A673 (cell line): Measurements from ENCODE around the gene INPP4B. TPM values are rescaled to one million over a fixed set of nuclear protein-coding genes. Genes with fewer than 3 reads are reported as not detected.

ENCODE experiments used
- BruUV-seq: library from RNA; stranded (reverse); fragments of 400-500 nt; replicated peaks from 2 replicates; lab custom pipeline; 2021; lab: Mats Ljungman, UMichigan
- CTCF ChIA-PET: fragments of 300-600 bp; sonication (Branson Sonifier 250); formaldehyde crosslinking; loops from one replicate; lab custom pipeline; 2022; ENCODE audit warnings: antibody characterized with exemption; lab: Charles Lee
- POLR2A ChIA-PET: fragments of 300-600 bp; sonication (Branson Sonifier 250); formaldehyde crosslinking; loops from one replicate; lab custom pipeline; 2022; ENCODE audit warnings: antibody characterized with exemption; ENCODE audit not compliant: low non-redundant PET; lab: Charles Lee
- DNase-seq: peaks from one replicate; pipeline ENCODE4 v3.0.0-alpha.2; 2015; ENCODE audit warnings: low spot score
- H3K27ac ChIP-seq: fragments of 200-600 bp; sonication (generic); 2 replicates; pipeline ENCODE4 v1.5.1; 2016; ENCODE audit warnings: mixed run types, low read depth, mild to moderate bottlenecking, mixed read lengths, antibody characterized with exemption, low read length; ENCODE audit not compliant: poor library complexity, severe bottlenecking
- H3K27me3 ChIP-seq: fragments of 200-600 bp; sonication (generic); replicated peaks from 2 replicates; pipeline ENCODE4 v1.6.1; 2017; ENCODE audit warnings: mixed run types, low read depth, mild to moderate bottlenecking, mixed read lengths, antibody characterized with exemption, low read length; ENCODE audit not compliant: insufficient read depth, poor library complexity
- H3K36me3 ChIP-seq: fragments of 200-600 bp; sonication (generic); 2 replicates; pipeline ENCODE4 v1.6.1; 2016; ENCODE audit warnings: mixed run types, mild to moderate bottlenecking, mixed read lengths, antibody characterized with exemption, low read length; ENCODE audit not compliant: insufficient read depth, poor library complexity, severe bottlenecking
- H3K4me1 ChIP-seq: fragments of 200-600 bp; sonication (generic); 2 replicates; pipeline ENCODE4 v1.6.1; 2017; ENCODE audit warnings: mixed run types, mild to moderate bottlenecking, mixed read lengths, antibody characterized with exemption, low read length; ENCODE audit not compliant: insufficient read depth, poor library complexity, severe bottlenecking
- H3K4me3 ChIP-seq: fragments of 200-600 bp; sonication (generic); 2 replicates; pipeline ENCODE4 v1.5.1; 2016; ENCODE audit warnings: low read depth, mixed run types, mild to moderate bottlenecking, mixed read lengths, low read length; ENCODE audit not compliant: poor library complexity, severe bottlenecking
- H3K9me3 ChIP-seq: fragments of 200-600 bp; sonication (generic); 2 replicates; pipeline ENCODE4 v1.6.1; 2016; ENCODE audit warnings: mixed run types, low read depth, mild to moderate bottlenecking, mixed read lengths, antibody characterized with exemption, low read length; ENCODE audit not compliant: poor library complexity, severe bottlenecking
- CTCF ChIP-seq: fragments of 300-800, 200-600 bp; sonication (generic); conservative IDR thresholded peaks from 2 replicates; pipeline ENCODE4 v1.5.1; 2017; ENCODE audit warnings: low read depth, mild to moderate bottlenecking, antibody characterized with exemption, low read length, moderate library complexity, mixed read lengths
- EZH2 ChIP-seq: fragments of 200-600 bp; sonication (generic); IDR thresholded peaks from 2 replicates; pipeline ENCODE4 v1.6.1; 2017; ENCODE audit warnings: borderline replicate concordance, low read depth, mild to moderate bottlenecking, mixed read lengths, antibody characterized with exemption, low read length; ENCODE audit not compliant: poor library complexity, severe bottlenecking
- intact Hi-C: fragments of 100-400 bp; cut with micrococcal nuclease; formaldehyde crosslinking; loops from one replicate; pipeline ENCODE4 v1.10.0; 2022; ENCODE audit not compliant: unreplicated experiment
- total RNA-seq: library from RNA; stranded (reverse); gene quantifications from 2 replicates; pipeline ENCODE4 v1.2.3, GENCODE V29; 2021

INPP4B gene
- total RNA-seq, 1 experiment from 2014 or later = 13.1 TPM

GRCh38 chr4:142752202-142752786 is 93.8 kb downstream of the INPP4B start:
- Histone ChIP-seq H3K4me3 (no peak overlapping the region), H3K4me1 (no peaks in the 10 kb centered on the region), H3K9me3 (no peaks in the 10 kb centered on the region), H3K27ac (peak overlapping the region; percentile 12), H3K27me3 (no peaks in the 10 kb centered on the region), H3K36me3 (no peaks in the 10 kb centered on the region)
- TF ChIP-seq EZH2 = no peak
- no peak for TF ChIP-seq CTCF
- BruUV-seq = no TSS peak
- CTCF ChIA-PET = no interaction called here
- POLR2A ChIA-PET = no interaction called here
- intact Hi-C loops = no loop called here
- peak; percentile 50 for DNase-seq

DNA sequence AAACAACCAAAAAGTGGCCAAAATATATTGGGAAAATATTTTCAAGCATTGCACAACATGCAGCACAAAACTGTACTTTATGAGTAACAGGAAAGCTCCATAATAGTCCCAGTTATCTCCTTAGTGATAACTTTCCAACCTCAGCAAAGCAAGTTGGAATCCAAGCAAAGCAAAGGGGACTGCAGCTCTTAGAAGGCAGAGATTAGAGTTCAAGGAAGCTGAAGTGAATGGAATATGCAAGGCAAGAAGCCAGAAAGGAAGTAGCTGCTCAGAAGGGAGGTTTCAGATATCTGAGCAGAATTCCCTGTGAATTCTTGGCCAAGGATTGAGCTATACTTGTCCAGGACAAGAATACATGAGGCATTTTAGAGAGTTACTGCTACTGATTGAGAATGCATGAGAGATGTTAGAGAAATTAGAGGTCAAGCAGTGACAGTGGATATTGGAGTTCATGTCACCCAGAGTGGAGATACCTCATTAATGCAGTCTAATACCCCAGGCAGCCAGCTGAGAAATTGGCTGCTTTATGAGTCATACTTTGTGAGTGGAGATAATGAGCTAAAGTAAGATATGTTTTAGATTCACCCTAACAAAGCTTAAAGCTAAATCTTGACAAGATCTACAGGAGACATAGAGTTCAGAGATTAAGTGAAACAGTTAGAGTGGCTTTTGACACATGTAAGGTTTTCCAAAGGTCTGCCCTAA is 102.8 kb downstream of the INPP4B start:
- no peaks in the 10 kb centered on the region for H3K36me3 ChIP-seq
- intact Hi-C loops = no loop called here
- CTCF ChIA-PET = interaction anchor here (1.0 kb wide), 1 partner anchor 23 kb away, joined by 3 read pairs; no protein-coding TSS in a partner anchor
- POLR2A ChIA-PET = no interaction called here
- peak overlapping the region; percentile 20 for H3K27ac ChIP-seq
- H3K27me3 ChIP-seq = no peaks in the 10 kb centered on the region
- TF ChIP-seq CTCF (no peak), EZH2 (no peak)
- H3K4me3 ChIP-seq = no peak overlapping the region
- H3K4me1 ChIP-seq = peaks cover 12% of the 10 kb centered on the region
- peaks cover 4% of the 10 kb centered on the region for H3K9me3 ChIP-seq
- BruUV-seq = no TSS peak
- peak; percentile 81 for DNase-seq

DNA sequence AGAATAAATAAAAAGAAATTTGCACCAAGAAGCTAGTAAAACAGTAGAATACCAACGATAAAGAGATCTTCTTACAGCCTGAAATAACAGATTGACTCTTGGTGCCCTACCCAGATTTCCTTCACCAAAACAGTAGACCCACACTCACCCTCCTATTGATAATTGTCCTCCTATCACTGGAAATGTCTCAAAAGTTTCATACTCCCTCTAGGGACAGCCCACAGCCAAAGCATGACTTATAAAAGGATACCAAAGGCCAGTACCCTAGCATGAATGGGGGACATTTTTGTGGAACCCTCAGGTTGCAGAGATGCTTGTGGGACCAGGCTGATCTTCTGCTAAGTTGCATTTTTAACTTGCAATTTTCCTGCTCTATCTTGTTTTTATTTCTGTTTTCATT is 104.1 kb downstream of the INPP4B start:
- intact Hi-C loops = no loop called here
- Histone ChIP-seq H3K27ac (no peak overlapping the region), H3K36me3 (no peaks in the 10 kb centered on the region), H3K27me3 (no peaks in the 10 kb centered on the region), H3K4me1 (peaks cover 12% of the 10 kb centered on the region), H3K9me3 (peaks cover 4% of the 10 kb centered on the region), H3K4me3 (no peak overlapping the region)
- no TSS peak for BruUV-seq
- ChIA-PET CTCF (no interaction called here), POLR2A (no interaction called here)
- no peak for TF ChIP-seq EZH2
- TF ChIP-seq CTCF = peak; percentile 27; the same call in 1 of the 2 replicates
- DNase-seq = peak; percentile 17
